Body of pancreas (tissue), 4 donors: Measurements from ENCODE around the gene HOXA9. TPM values are rescaled to one million over a fixed set of nuclear protein-coding genes. Genes with fewer than 3 reads are reported as not detected.

Experiments
- ATAC-seq: fragments of 150-250 bp; one replicate; pipeline ENCODE4 v1.9.1; 2016
- DNase-seq, 4 donors: peaks; one replicate each; pipeline ENCODE4 v3.0.0-alpha.2; 2019
- H3K27ac ChIP-seq, 4 donors: fragments of 200-600 bp; sonication (generic); 1 replicate in 3 of 4; 2 replicates in 1 of 4; pipeline versions ENCODE4 v1.5.1 to v1.6.1; 2016 to 2019; ENCODE audit warnings: mild to moderate bottlenecking in 1 of 4, mixed read lengths in 1 of 4, moderate library complexity in 1 of 4
- H3K27me3 ChIP-seq, 2 donors: fragments of 200-600 bp; sonication (generic); one replicate each; pipeline ENCODE4 v1.6.0; 2016; ENCODE audit warnings: mild to moderate bottlenecking in 1 of 2
- H3K36me3 ChIP-seq, 2 donors: fragments of 200-600 bp; sonication (generic); replicated peaks in 1 of 2; 2 replicates each; pipeline ENCODE4 v1.5.1; 2016; ENCODE audit warnings: low read depth in 2 of 2; ENCODE audit not compliant: insufficient read depth in 1 of 2
- H3K4me1 ChIP-seq: fragments of 200-600 bp; sonication (generic); one replicate; pipeline ENCODE4 v1.6.0; 2016
- H3K4me3 ChIP-seq, 2 donors: fragments of 200-600 bp; sonication (generic); 1 replicate in 1 of 2; 2 replicates in 1 of 2; pipeline ENCODE4 v1.5.1; 2016 to 2019
- H3K9me3 ChIP-seq, 3 donors: fragments of 200-600 bp; sonication (generic); 1 replicate in 2 of 3; 2 replicates in 1 of 3; pipeline ENCODE4 v1.5.1; 2016
- POLR2A ChIP-seq, 3 donors: fragments of 450-650 bp; IDR thresholded peaks; one replicate each; pipeline ENCODE4 v1.6.1; 2016; ENCODE audit warnings: antibody characterized with exemption in 3 of 3, mild to moderate bottlenecking in 2 of 3
- WGBS, 2 donors: methylation state at CpG; one replicate each; pipeline ENCODE4 v1.1.5; 2017; 5-methylcytosine and 5-hydroxymethylcytosine counted together
- intact Hi-C: fragments of 100-400 bp; cut with DNase I; formaldehyde crosslinking; loops from one replicate; pipeline ENCODE4 v1.15.1; 2023
- total RNA-seq, 2 donors: library from RNA; depleted of rRNA; stranded (reverse); fragments of >200 nt; gene quantifications; one replicate each; pipeline ENCODE4 v1.1.0, GENCODE V29; 2016
- TF ChIP-seq, protein P1 (sequence below), 7 experiments: fragments of 450-650 bp in 4 of 7; fragments of 200-600 bp in 3 of 7; sonication (generic) in 3 of 7; IDR thresholded peaks; one replicate each; pipeline ENCODE4 v1.5.1; 2016 to 2019; ENCODE audit warnings: antibody characterized with exemption in 7 of 7

HOXA9 gene
- total RNA-seq, 2 donors from 2014 or later = not detected

DNA sequence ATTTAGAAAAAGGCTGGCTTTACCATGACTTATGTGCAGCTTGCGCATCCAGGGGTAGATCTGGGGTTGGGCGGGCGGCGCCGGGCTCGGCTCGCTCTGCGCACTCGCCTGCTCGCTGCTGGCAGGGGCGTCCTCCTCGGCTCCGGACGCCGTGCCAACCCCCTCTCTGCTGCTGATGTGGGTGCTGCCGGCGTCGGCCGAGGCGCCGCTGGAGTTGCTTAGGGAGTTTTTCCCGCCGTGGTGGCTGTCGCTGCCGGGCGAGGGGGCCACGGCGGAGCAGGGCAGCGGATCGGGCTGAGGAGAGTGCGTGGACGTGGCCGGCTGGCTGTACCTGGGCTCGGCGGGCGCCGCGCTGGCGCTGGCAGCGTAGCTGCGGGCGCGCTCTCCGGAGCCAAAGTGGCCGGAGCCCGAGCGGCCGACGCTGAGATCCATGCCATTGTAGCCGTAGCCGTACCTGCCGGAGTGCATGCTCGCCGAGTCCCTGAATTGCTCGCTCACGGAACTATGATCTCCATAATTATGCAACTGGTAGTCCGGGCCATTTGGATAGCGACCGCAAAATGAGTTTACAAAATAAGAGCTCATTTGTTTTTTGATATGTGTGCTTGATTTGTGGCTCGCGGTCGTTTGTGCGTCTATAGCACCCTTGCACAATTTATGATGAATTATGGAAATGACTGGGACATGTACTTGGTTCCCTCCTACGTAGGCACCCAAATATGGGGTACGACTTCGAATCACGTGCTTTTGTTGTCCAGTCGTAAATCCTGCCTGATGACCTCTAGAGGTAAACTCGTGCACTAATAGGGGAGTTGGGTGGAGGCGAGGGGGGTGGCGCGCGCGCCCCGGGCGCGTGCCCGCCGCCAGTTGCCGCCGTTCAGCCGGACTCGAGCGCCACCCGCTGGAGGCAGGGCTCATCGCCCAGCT is 22.1 kb downstream of the HOXA9 start, which contains the start of gene HOXA5:
HOXA5 (minus strand) TSS at position 659 of the 927 bp plus-strand sequence; CDS start at position 585, 74 bp downstream.
- peaks cover 38% of the 10 kb centered on the region for H3K4me1 ChIP-seq
- DNase-seq (peak in 3 of 4 donors; percentile 41 to 65 (median 45)), ATAC-seq (peak; percentile 68)
- WGBS, 2 donors = 9 to 30% methylated on average over 46 to 86 of the region's 86 CpGs
- H3K4me3 ChIP-seq = no peak within 1 kb of the TSS
- intact Hi-C loops = no loop called here
- H3K36me3 ChIP-seq = no peaks in the 10 kb centered on the region
- peaks cover 0 to 84% of the 10 kb centered on the region in 2 donors for H3K27me3 ChIP-seq
- TF ChIP-seq POLR2A (IDR thresholded peaks at IDR 0.05) = peak in 2 of 3 donors; percentile 34 to 42
- TF ChIP-seq, protein P1, sequence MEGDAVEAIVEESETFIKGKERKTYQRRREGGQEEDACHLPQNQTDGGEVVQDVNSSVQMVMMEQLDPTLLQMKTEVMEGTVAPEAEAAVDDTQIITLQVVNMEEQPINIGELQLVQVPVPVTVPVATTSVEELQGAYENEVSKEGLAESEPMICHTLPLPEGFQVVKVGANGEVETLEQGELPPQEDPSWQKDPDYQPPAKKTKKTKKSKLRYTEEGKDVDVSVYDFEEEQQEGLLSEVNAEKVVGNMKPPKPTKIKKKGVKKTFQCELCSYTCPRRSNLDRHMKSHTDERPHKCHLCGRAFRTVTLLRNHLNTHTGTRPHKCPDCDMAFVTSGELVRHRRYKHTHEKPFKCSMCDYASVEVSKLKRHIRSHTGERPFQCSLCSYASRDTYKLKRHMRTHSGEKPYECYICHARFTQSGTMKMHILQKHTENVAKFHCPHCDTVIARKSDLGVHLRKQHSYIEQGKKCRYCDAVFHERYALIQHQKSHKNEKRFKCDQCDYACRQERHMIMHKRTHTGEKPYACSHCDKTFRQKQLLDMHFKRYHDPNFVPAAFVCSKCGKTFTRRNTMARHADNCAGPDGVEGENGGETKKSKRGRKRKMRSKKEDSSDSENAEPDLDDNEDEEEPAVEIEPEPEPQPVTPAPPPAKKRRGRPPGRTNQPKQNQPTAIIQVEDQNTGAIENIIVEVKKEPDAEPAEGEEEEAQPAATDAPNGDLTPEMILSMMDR (IDR thresholded peaks at IDR 0.05) = peak in 5 of 7 experiments; percentile 13 to 42 (median 28)
- no peaks in the 10 kb centered on the region for H3K9me3 ChIP-seq
- peak within 1 kb of the TSS in 3 of 4 donors; percentile 51 to 67 (median 62) for H3K27ac ChIP-seq

DNA sequence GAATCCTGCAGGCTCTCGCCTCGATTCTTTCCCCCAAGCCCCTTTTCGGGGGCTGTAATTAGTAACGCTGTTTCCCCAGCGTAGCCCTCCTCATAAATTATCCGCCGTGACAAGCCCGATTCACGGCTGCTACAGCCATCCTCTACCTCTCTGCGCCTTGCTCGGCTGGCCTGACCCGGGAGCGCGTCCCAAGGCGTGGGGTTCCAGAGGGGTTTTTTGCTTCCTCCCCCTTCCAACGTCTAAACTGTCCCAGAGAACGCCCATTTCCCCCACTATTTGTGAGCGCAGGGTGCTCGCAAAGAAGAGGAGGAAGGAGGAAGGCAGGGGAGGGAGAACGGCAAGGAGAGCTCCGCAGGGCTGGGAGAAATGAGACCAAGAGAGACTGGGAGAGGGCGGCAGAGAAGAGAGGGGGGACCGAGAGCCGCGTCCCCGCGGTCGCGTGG is 22.7 kb downstream of the HOXA9 start:
- Histone ChIP-seq H3K4me1 (peaks cover 32% of the 10 kb centered on the region), H3K27ac (peak overlapping the region in 3 of 4 donors; percentile 51 to 67 (median 62)), H3K36me3 (no peaks in the 10 kb centered on the region), H3K27me3 (peaks cover 0 to 78% of the 10 kb centered on the region in 2 donors), H3K4me3 (no peak overlapping the region), H3K9me3 (no peaks in the 10 kb centered on the region)
- no peak for ATAC-seq
- intact Hi-C loops = no loop called here
- WGBS, 2 donors = 6 to 13% methylated on average over 29 of the region's 29 CpGs
- TF ChIP-seq, protein P1 (IDR thresholded peaks at IDR 0.05) = no peak
- no peak for TF ChIP-seq POLR2A (IDR thresholded peaks at IDR 0.05)
- no peak for DNase-seq

DNA sequence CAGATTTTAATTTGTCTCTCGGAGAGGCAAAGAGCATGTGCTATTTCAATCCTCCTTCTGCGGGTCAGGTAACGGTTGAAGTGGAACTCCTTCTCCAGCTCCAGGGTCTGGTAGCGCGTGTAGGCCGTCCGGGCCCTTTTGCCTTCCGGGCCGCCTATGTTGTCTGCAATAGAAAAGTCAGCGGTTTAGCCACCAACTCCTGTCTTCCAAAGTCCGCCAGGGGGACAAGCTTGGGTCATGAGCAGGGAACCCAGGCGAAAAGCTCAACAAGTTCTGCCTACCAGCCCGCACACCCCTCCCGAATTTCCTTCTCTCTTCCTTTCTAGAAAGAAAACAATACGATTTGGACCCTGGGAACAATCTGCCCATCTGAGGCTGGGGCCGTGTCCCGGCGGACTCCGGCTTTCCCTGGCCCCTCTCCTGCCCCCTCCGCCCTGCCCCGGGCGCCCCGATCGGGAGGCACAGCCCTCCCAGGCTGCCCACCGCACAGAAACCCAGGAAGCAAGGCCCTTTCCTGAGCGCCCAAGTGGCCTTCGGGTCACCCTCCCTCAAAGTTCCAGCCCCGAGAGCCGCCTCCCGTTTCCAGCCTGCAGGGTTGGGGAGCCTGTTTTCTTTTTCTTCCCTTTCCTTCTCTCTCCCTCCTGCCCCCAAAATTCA is 23.3 kb downstream of the HOXA9 start:
- 9 to 30% methylated on average over 20 to 30 of the region's 30 CpGs for WGBS, 2 donors
- intact Hi-C loops = no loop called here
- Histone ChIP-seq H3K9me3 (no peaks in the 10 kb centered on the region), H3K36me3 (no peaks in the 10 kb centered on the region), H3K27me3 (peaks cover 0 to 74% of the 10 kb centered on the region in 2 donors), H3K4me1 (peaks cover 28% of the 10 kb centered on the region), H3K4me3 (no peak overlapping the region), H3K27ac (peak overlapping the region in 3 of 4 donors; percentile 51 to 67 (median 62))
- DNase-seq (no peak), ATAC-seq (no peak)
- no peak for TF ChIP-seq POLR2A (IDR thresholded peaks at IDR 0.05)
- TF ChIP-seq, protein P1 (IDR thresholded peaks at IDR 0.05) = no peak

DNA sequence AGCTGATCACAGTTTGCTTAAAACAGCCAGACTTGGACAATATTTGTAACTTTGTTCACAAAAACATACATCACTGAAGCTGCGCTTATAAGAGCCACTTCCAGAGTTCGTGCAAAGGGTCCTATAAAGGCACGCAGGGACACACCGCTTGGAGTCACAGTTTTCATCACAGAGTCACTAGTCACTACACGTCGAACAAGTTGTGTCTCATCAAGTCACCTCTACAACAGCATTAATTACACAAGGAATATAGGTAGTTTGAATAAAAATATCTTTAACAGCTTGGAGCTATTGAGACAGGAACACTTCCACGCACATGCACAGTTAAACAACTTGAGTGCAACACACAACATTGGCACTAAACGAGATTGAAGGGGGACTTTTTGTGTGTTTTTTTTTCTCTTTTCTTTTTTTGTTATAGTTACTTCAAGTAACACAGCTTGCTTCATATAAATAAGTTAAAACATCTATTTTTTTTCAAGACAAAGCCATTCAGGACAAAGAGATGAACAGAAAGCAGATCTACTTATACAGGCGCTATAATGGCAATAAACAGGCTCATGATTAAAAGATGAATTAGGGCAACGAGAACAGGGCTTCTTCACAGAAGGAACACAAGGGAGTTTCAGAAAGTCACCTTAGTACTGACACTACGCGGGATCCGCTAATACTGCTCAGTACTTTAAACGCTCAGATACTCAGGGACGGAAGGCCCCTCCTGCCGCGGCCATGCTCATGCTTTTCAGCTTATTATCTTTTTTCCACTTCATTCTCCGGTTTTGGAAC is 24.0 kb downstream of the HOXA9 start:
- no peaks in the 10 kb centered on the region for H3K36me3 ChIP-seq
- 22 to 36% methylated on average over 18 of the region's 18 CpGs for WGBS, 2 donors
- TF ChIP-seq, protein P1 (IDR thresholded peaks at IDR 0.05) = no peak
- TF ChIP-seq POLR2A (IDR thresholded peaks at IDR 0.05) = no peak
- no peak overlapping the region for H3K27ac ChIP-seq
- no peak for DNase-seq
- intact Hi-C loops = no loop called here
- no peak for ATAC-seq
- peaks cover 28% of the 10 kb centered on the region for H3K4me1 ChIP-seq
- peaks cover 0 to 77% of the 10 kb centered on the region in 2 donors for H3K27me3 ChIP-seq
- no peaks in the 10 kb centered on the region for H3K9me3 ChIP-seq
- no peak overlapping the region for H3K4me3 ChIP-seq
